Activated CD4-positive, alpha-beta T cell treated with anti-CD3 and anti-CD28 coated beads for 36 hours (primary cell): ENCODE data around the gene SIGLEC6. TPM values are rescaled to one million over a fixed set of nuclear protein-coding genes. Genes with fewer than 3 reads are reported as not detected.
A peak's percentile ranks its signal among the peaks of the same experiment; 100 is the strongest.

Experiments
- ATAC-seq: fragments of 200-7000 bp; cut with Tn5 transposase; one replicate; pipeline ENCODE4 v1.10.0; 2021; ENCODE audit warnings: mild to moderate bottlenecking, moderate library complexity
- CTCF ChIA-PET: fragments of 350-600 bp; sonication (Branson Sonifier 250); formaldehyde crosslinking; loops from one replicate; lab custom pipeline; 2021; ENCODE audit warnings: antibody characterized with exemption; lab: Charles Lee
- POLR2A ChIA-PET: fragments of 350-600 bp; sonication (Branson Sonifier 250); formaldehyde crosslinking; loops from one replicate; lab custom pipeline; 2021; ENCODE audit warnings: antibody characterized with exemption, inconsistent platforms; lab: Charles Lee
- DNase-seq: peaks from one replicate; pipeline ENCODE4 v3.0.0-alpha.2; 2020
- H3K27ac Mint-ChIP-seq: one replicate; pipeline ENCODE4 v1.8.0; 2021; ENCODE audit warnings: mixed read lengths
- H3K27me3 Mint-ChIP-seq: one replicate; pipeline ENCODE4 v1.8.0; 2021; ENCODE audit warnings: mixed read lengths
- H3K36me3 Mint-ChIP-seq: one replicate; pipeline ENCODE4 v1.8.0; 2021; ENCODE audit warnings: low read depth, mixed read lengths
- H3K4me1 Mint-ChIP-seq: one replicate; pipeline ENCODE4 v1.8.0; 2021; ENCODE audit warnings: mixed read lengths
- H3K4me3 Mint-ChIP-seq: one replicate; pipeline ENCODE4 v1.8.0; 2021; ENCODE audit warnings: mild to moderate bottlenecking, moderate library complexity, mixed read lengths
- H3K9me3 Mint-ChIP-seq: one replicate; pipeline ENCODE4 v1.8.0; 2021; ENCODE audit warnings: low read depth, mixed read lengths
- intact Hi-C, 2 experiments: fragments of 100-400 bp; cut with DNase I in 1 of 2; cut with micrococcal nuclease in 1 of 2; formaldehyde crosslinking; loops; one replicate each; pipeline versions ENCODE4 v1.14.2 to v1.15.1; 2022 to 2024; cut with DNase I, micrococcal nuclease
- total RNA-seq, 2 experiments: library from RNA; stranded (reverse); gene quantifications; one replicate each; pipeline ENCODE4 v1.2.3, GENCODE V29; 2021

The SIGLEC6 gene
- total RNA-seq, 2 experiments from 2014 or later, result not detected

- H3K4me1 Mint-ChIP-seq, result peaks cover 3% of the 10 kb centered on the region
- intact Hi-C loops, result no loop called here
- DNase-seq (no peak), ATAC-seq (no peak)
- H3K36me3 Mint-ChIP-seq, result no peaks in the 10 kb centered on the region
- peaks cover 33% of the 10 kb centered on the region for H3K27me3 Mint-ChIP-seq
- POLR2A ChIA-PET, result no interaction called here
- no peak overlapping the region for H3K4me3 Mint-ChIP-seq
- no peak overlapping the region for H3K27ac Mint-ChIP-seq
- CTCF ChIA-PET, result interaction anchor here (0.9 kb wide), 1 partner anchor 17 kb away, joined by 3 read pairs; no protein-coding TSS in a partner anchor
- peaks cover 1% of the 10 kb centered on the region for H3K9me3 Mint-ChIP-seq
These were observed 34.1 kb upstream of the SIGLEC6 start for GRCh38 chr19:51565583-51565982.

- H3K9me3 Mint-ChIP-seq, result peaks cover under 1% of the 10 kb centered on the region
- H3K4me3 Mint-ChIP-seq, result no peak overlapping the region
- ChIA-PET CTCF (interaction anchor here (0.5 to 0.9 kb wide), 3 partner anchors 17 to 247 kb away, joined by 3 read pairs; no protein-coding TSS in a partner anchor), POLR2A (no interaction called here)
- intact Hi-C loops, result no loop called here
- no peaks in the 10 kb centered on the region for H3K4me1 Mint-ChIP-seq
- H3K27ac Mint-ChIP-seq, result no peak overlapping the region
- peaks cover 34% of the 10 kb centered on the region for H3K27me3 Mint-ChIP-seq
- H3K36me3 Mint-ChIP-seq, result no peaks in the 10 kb centered on the region
- ATAC-seq, result no peak
- DNase-seq, result no peak
These were observed 33.3 kb upstream of the SIGLEC6 start for GRCh38 chr19:51564791-51565190.

- Mint-ChIP-seq H3K4me3 (no peak overlapping the region), H3K27ac (no peak overlapping the region), H3K36me3 (no peaks in the 10 kb centered on the region), H3K9me3 (no peaks in the 10 kb centered on the region), H3K27me3 (peaks cover 50% of the 10 kb centered on the region), H3K4me1 (no peaks in the 10 kb centered on the region)
- ChIA-PET CTCF (no interaction called here), POLR2A (no interaction called here)
- intact Hi-C loops, result no loop called here
- no peak for DNase-seq
- ATAC-seq, result no peak
These were observed 28.9 kb upstream of the SIGLEC6 start for GRCh38 chr19:51560339-51560738.

- H3K36me3 Mint-ChIP-seq, result no peaks in the 10 kb centered on the region
- H3K4me3 Mint-ChIP-seq, result no peak overlapping the region
- intact Hi-C loops, result no loop called here
- DNase-seq (no peak), ATAC-seq (no peak)
- peaks cover 3% of the 10 kb centered on the region for H3K9me3 Mint-ChIP-seq
- H3K27ac Mint-ChIP-seq, result no peak overlapping the region
- CTCF ChIA-PET, result no interaction called here
- POLR2A ChIA-PET, result no interaction called here
- no peaks in the 10 kb centered on the region for H3K4me1 Mint-ChIP-seq
- peaks cover 54% of the 10 kb centered on the region for H3K27me3 Mint-ChIP-seq
These were observed 27.8 kb upstream of the SIGLEC6 start for GRCh38 chr19:51559240-51559639.

- peak; percentile 33 for ATAC-seq
- ChIA-PET CTCF (interaction anchor here (0.8 to 1.9 kb wide), 3 partner anchors 79 to 129 kb away, joined by 3 to 4 read pairs (median 4); no protein-coding TSS in a partner anchor), POLR2A (no interaction called here)
- DNase-seq, result peak; percentile 76
- H3K4me3 Mint-ChIP-seq, result no peak overlapping the region
- intact Hi-C loops, result no loop called here
- H3K27ac Mint-ChIP-seq, result no peak overlapping the region
- H3K36me3 Mint-ChIP-seq, result no peaks in the 10 kb centered on the region
- H3K4me1 Mint-ChIP-seq, result peaks cover 18% of the 10 kb centered on the region
- peaks cover 38% of the 10 kb centered on the region for H3K27me3 Mint-ChIP-seq
- peaks cover 3% of the 10 kb centered on the region for H3K9me3 Mint-ChIP-seq
These were observed 21.7 kb upstream of the SIGLEC6 start for GRCh38 chr19:51552996-51553725.

GRCh38 chr19:51552608-51552995 lies 21.1 kb upstream of the SIGLEC6 start:
- peaks cover 3% of the 10 kb centered on the region for H3K9me3 Mint-ChIP-seq
- no peak for DNase-seq
- ATAC-seq, result no peak
- H3K4me1 Mint-ChIP-seq, result peaks cover 23% of the 10 kb centered on the region
- intact Hi-C loops, result no loop called here
- H3K36me3 Mint-ChIP-seq, result no peaks in the 10 kb centered on the region
- no peak overlapping the region for H3K27ac Mint-ChIP-seq
- no peak overlapping the region for H3K4me3 Mint-ChIP-seq
- peaks cover 40% of the 10 kb centered on the region for H3K27me3 Mint-ChIP-seq
- CTCF ChIA-PET, result no interaction called here
- POLR2A ChIA-PET, result no interaction called here

GRCh38 chr19:51551673-51552432 lies 20.4 kb upstream of the SIGLEC6 start:
- ATAC-seq, result no peak
- Mint-ChIP-seq H3K9me3 (peaks cover 3% of the 10 kb centered on the region), H3K4me3 (no peak overlapping the region), H3K4me1 (peaks cover 30% of the 10 kb centered on the region), H3K27ac (no peak overlapping the region), H3K27me3 (peaks cover 43% of the 10 kb centered on the region), H3K36me3 (no peaks in the 10 kb centered on the region)
- ChIA-PET POLR2A (no interaction called here), CTCF (interaction anchor here (0.7 kb wide), 1 partner anchor 1295 kb away, joined by 4 read pairs; no protein-coding TSS in a partner anchor)
- intact Hi-C loops, result no loop called here
- DNase-seq, result no peak

GRCh38 chr19:51550848-51551672 lies 19.6 kb upstream of the SIGLEC6 start:
- Mint-ChIP-seq H3K27ac (no peak overlapping the region), H3K27me3 (peaks cover 43% of the 10 kb centered on the region), H3K4me3 (no peak overlapping the region), H3K4me1 (peaks cover 37% of the 10 kb centered on the region), H3K9me3 (peaks cover 3% of the 10 kb centered on the region), H3K36me3 (no peaks in the 10 kb centered on the region)
- ATAC-seq (no peak), DNase-seq (no peak)
- POLR2A ChIA-PET, result no interaction called here
- intact Hi-C loops, result no loop called here
- CTCF ChIA-PET, result interaction anchor here (1.3 kb wide), 1 partner anchor 37 kb away, joined by 3 read pairs; no protein-coding TSS in a partner anchor

- intact Hi-C loops, result no loop called here
- POLR2A ChIA-PET, result no interaction called here
- Mint-ChIP-seq H3K36me3 (no peaks in the 10 kb centered on the region), H3K27ac (no peak overlapping the region), H3K9me3 (peaks cover 1% of the 10 kb centered on the region), H3K4me3 (no peak overlapping the region), H3K4me1 (peaks cover 37% of the 10 kb centered on the region), H3K27me3 (peaks cover 38% of the 10 kb centered on the region)
- CTCF ChIA-PET, result interaction anchor here (0.7 to 1.3 kb wide), 3 partner anchors 35 to 101 kb away, joined by 3 read pairs; no protein-coding TSS in a partner anchor
- no peak for ATAC-seq
- no peak for DNase-seq
These were observed 18.3 kb upstream of the SIGLEC6 start for GRCh38 chr19:51549533-51550324.

- H3K4me1 Mint-ChIP-seq, result peaks cover 37% of the 10 kb centered on the region
- no peak overlapping the region for H3K4me3 Mint-ChIP-seq
- no peak overlapping the region for H3K27ac Mint-ChIP-seq
- no peak for DNase-seq
- intact Hi-C loops, result no loop called here
- ChIA-PET POLR2A (no interaction called here), CTCF (interaction anchor here (0.7 to 1.5 kb wide), 5 partner anchors 16 to 127 kb away, joined by 3 to 5 read pairs (median 3); no protein-coding TSS in a partner anchor)
- ATAC-seq, result no peak
- H3K27me3 Mint-ChIP-seq, result peaks cover 35% of the 10 kb centered on the region
- no peaks in the 10 kb centered on the region for H3K9me3 Mint-ChIP-seq
- no peaks in the 10 kb centered on the region for H3K36me3 Mint-ChIP-seq
These were observed 17.4 kb upstream of the SIGLEC6 start for GRCh38 chr19:51548891-51549305.
